ENCODE measurements around the gene GRSF1.

DNA sequence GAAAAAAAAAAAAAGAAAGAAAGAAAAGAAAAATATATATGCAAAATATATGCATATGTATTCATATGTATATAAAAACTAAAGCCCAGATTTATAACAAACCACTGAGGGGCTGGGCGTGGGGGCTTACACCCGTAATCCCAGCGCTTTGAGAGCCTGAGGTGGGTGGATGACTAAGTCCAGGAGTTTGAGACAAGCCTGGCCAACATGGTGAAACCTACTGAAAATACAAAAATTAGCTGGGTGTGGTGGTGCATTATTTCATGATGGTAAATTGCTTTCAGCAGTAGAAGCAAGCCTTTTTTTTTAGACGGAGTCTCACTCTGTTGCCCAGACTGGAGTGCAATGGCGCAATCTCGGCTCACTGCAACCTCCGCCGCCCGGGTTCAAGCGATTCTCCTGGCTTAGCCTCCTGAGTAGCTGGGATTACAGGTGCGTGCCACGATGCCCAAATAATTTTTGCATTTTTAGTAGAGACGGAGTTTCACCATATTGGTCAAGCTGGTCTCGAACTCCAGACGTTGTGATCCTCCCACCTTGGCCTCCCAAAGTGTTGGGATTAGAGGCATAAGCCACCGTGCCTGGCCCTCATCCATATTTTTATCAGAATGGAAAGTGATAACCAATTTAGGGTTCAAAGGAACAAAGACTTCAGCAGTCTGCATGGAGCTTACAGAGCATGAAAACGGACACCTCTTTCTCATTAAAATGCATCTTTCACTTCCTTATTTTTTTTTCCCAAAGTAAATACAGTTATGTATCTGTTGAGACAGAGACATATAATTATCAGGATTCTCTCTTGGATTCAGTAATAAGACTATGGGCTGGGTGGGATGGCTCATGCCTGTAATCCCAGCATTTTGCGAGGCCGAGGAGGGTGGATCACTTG, 34.8 kb upstream of the GRSF1 start:
- TF ChIP-seq CTCF (IDR thresholded peaks at IDR 0.05; ENCODE audit: low read depth, low read length, poor library complexity, severe bottlenecking) (no peak), EZH2phosphoT487 (IDR thresholded peaks at IDR 0.05; ENCODE audit: borderline replicate concordance, low read length) (no peak)
